H1 (cell line): Measurements from ENCODE around the gene TCEA3. TPM values are rescaled to one million over a fixed set of nuclear protein-coding genes. Genes with fewer than 3 reads are reported as not detected.

ENCODE experiments used
- GABPA ChIP-seq: IDR thresholded peaks from 2 replicates; pipeline ENCODE4 v1.6.1; 2011; ENCODE audit warnings: mild to moderate bottlenecking, low read length, moderate library complexity, borderline replicate concordance; ENCODE audit not compliant: insufficient read depth
- MAFK ChIP-seq: IDR thresholded peaks from 2 replicates; pipeline ENCODE4 v1.6.1; 2012; ENCODE audit warnings: low read depth, mild to moderate bottlenecking, improper control_type of control experiment, low read length
- MAX ChIP-seq: IDR thresholded peaks from 2 replicates; pipeline ENCODE4 v1.6.1; 2012; ENCODE audit warnings: inconsistent platforms
- PHF8 ChIP-seq: fragments of 200-600 bp; sonication (generic); conservative IDR thresholded peaks from 2 replicates; pipeline ENCODE4 v1.7.1; 2012; ENCODE audit warnings: low read depth, mild to moderate bottlenecking, inconsistent platforms, low read length, moderate library complexity
- RAD21 ChIP-seq, 2 experiments: IDR thresholded peaks in 1 of 2; conservative IDR thresholded peaks in 1 of 2; 2 replicates each; pipeline ENCODE4 v1.6.1; 2011; ENCODE audit warnings: low read depth in 2 of 2, low read length in 2 of 2, improper control_type of control experiment in 1 of 2, inconsistent platforms in 1 of 2, mild to moderate bottlenecking in 1 of 2, moderate library complexity in 1 of 2
- SIN3A ChIP-seq, 2 experiments: IDR thresholded peaks in 1 of 2; conservative IDR thresholded peaks in 1 of 2; 2 replicates each; pipeline ENCODE4 v1.6.1; 2011 to 2012; ENCODE audit warnings: low read length in 2 of 2, improper control_type of control experiment in 1 of 2, low read depth in 1 of 2, mild to moderate bottlenecking in 1 of 2
- USF2 ChIP-seq: IDR thresholded peaks from 2 replicates; pipeline ENCODE4 v1.6.1; 2011; ENCODE audit warnings: low read length, improper control_type of control experiment
- polyA plus RNA-seq, 7 experiments: library from polyadenylated mRNA; depleted of rRNA in 3 of 7; stranded (reverse) in 5 of 7; unstranded in 2 of 7; fragments of >200 nt in 5 of 7; fragments of 200-250 nt in 2 of 7; gene quantifications; 1 replicate in 5 of 7; 2 replicates in 1 of 7; 4 replicates in 1 of 7; pipeline versions ENCODE4 v1.2.1 to v1.2.3, GENCODE V29; 2011 to 2013; ENCODE audit warnings: missing spikeins in 2 of 7, mixed read lengths in 2 of 7
- total RNA-seq: library from RNA; stranded (reverse); fragmentation: NEBNext Ultra II Directional; extraction: Animal tissue kit (Norgen Biotek cat#: 25700); gene quantifications from 2 replicates; pipeline ENCODE4 v1.2.1, GENCODE V29; 2021

TCEA3 gene
- total and polyA plus RNA-seq, 2 of the 8 experiments (the other 6 are each of a cell fraction or from before 2014, with no cell fraction given) = 0.08 TPM; not detected in 1

GRCh38 chr1:23394181-23394580, 30.4 kb downstream of the TCEA3 start (continued):
- TF ChIP-seq PHF8 (no peak), RAD21 (IDR thresholded peaks at IDR 0.05 in 1 of 2, conservative IDR thresholded peaks at IDR 0.05 in 1 of 2; ENCODE audit: low read depth in 2 of 2, low read length in 2 of 2) (no peak), GABPA (no peak), MAX (no peak), USF2 (no peak), MAFK (no peak), SIN3A (conservative IDR thresholded peaks at IDR 0.05 in 1 of 2, IDR thresholded peaks at IDR 0.05 in 1 of 2; ENCODE audit: low read depth in 1 of 2, low read length in 2 of 2) (no peak)
- TF ChIP-seq, all 59 proteins: peak for 0
